HT1080 (cell line): Measurements from ENCODE around the gene FCHO2. TPM values are rescaled to one million over a fixed set of nuclear protein-coding genes. Genes with fewer than 3 reads are reported as not detected.
"Not testable (repeated sequence)": the region's sequence is repeated elsewhere in the genome, so short reads cannot be mapped to it uniquely, and the experiment has no call there.

Experiments used
- DNase-seq: peaks from one replicate; pipeline ENCODE4 v3.0.0-alpha.2; 2015; ENCODE audit warnings: low read depth
- polyA plus RNA-seq, 2 experiments: library from polyadenylated mRNA; depleted of rRNA; stranded (reverse); fragments of >200 nt; gene quantifications; 2 replicates each; pipeline ENCODE4 v1.2.3, GENCODE V29; 2015
- total RNA-seq: library from RNA; depleted of rRNA; stranded (reverse); fragments of >200 nt; shearing (Covaris generic); gene quantifications from 2 replicates; pipeline ENCODE4 v1.2.3, GENCODE V29; 2014; rRNA removed

Gene FCHO2
- 8.1 and 9.5 TPM in 2 replicates for total RNA-seq
- 8.2 and 12.3 TPM in 2 replicates for polyA plus RNA-seq (2015; cell fraction: cytosol; rRNA removed)
- polyA plus RNA-seq (2015; cell fraction: nucleus; rRNA removed) = 31.0 and 34.6 TPM in 2 replicates

GRCh38 chr5:72955768-72956323, at the start of gene FCHO2:
FCHO2 (plus strand) TSS chr5:72956041; CDS start chr5:72956097, 56 bp downstream.
- DNase-seq = peak; percentile 92

DNA sequence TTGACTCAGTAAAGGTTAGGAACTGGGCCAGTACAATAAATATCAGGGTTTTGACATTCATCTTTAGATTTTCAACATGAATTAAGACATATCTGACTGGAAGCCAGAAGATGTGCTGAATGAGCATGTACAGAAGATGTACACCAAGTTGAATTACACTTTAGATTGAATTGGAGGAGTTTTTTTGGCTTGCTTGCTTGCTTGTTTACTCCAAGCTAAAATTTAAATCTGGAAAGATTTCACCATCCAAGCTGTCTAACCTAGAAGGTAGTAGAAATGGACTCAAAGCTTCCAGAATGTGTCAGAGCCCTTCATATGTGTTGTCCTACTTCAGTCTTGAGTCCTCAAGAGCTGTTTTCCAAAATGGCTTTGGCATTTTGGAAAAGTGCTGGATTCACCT, 49.0 kb upstream of the FCHO2 start:
- DNase-seq = no peak

DNA sequence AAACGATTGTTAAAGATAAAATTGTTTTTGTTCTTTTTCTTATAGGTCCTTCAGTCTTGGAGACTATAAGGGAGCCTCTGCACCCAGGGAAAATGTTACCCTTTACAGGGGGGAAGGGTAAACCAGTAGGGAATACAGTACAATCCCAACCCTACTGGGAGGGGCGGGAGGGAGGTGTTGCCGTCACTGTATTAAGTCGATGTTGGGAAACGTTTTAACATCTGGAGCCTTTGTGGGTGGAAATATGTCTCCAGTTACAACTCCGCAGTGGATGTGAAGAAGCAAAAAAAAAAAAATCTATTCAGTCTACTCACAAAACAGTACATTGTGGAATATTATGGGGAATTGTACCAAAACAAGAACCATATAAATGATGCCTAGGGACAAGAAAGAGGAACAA, 47.2 kb upstream of the FCHO2 start:
- DNase-seq = no peak

DNA sequence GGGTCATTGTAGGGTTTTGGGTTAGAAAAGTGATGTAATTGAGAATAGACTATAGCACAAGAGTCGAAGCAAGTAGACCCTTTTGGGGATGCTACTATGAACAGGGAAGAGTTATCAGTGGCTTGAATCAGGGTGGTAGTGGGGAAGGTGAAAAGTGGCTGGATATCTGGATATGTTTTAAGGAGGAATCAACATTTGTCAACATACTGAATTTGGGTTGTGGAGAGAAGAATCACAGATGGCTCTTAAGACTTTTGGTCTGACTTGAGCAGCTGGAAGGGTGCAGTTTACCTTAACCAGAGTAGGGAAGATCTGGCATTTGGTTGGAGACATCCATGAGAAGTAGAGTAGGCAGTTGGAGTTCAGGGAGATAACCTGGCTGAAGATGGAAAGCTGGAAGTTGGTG, 38.5 kb upstream of the FCHO2 start:
- no peak for DNase-seq

DNA sequence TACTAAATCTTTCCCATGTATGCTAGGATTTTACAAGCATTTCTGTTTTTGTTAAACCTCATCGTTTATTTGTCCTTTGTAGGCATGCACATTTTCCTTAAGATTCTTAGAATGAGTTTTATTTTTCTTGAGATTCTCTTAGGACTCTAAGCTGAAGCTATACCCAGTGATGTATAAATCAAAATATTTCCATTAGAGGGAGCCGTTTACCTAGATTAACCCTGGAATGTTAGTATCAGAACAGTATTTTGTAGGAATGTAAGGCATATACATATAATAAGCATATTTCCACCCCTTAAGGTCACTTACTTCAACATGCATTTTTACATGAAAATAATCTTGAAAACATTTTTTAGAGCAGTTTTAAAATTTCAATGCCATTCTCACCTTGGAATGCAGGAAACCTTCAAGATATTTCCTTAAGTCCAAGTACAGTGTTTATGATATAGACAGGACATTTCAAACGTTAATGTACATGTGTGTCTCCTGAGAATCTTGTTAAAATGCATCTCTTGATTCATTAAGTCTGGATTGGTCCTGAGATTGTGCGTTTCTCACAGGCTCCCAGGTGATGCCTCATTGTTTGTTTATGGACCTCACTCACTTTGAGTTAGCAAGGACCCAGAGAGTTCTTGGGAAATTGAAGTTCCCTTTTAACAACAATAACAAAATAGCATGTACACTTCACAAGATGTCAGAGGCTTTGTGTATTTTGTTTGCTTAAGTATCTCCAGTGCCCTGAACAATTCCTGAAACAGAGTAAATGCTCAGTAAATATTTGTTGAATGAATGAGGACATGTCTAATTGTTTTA, 34.9 kb upstream of the FCHO2 start:
- peak; percentile 49 for DNase-seq

- DNase-seq = no peak
These were observed 34.0 kb upstream of the FCHO2 start for GRCh38 chr5:72921886-72922285.

GRCh38 chr5:72922422-72922821, 33.4 kb upstream of the FCHO2 start:
- DNase-seq = no peak

DNA sequence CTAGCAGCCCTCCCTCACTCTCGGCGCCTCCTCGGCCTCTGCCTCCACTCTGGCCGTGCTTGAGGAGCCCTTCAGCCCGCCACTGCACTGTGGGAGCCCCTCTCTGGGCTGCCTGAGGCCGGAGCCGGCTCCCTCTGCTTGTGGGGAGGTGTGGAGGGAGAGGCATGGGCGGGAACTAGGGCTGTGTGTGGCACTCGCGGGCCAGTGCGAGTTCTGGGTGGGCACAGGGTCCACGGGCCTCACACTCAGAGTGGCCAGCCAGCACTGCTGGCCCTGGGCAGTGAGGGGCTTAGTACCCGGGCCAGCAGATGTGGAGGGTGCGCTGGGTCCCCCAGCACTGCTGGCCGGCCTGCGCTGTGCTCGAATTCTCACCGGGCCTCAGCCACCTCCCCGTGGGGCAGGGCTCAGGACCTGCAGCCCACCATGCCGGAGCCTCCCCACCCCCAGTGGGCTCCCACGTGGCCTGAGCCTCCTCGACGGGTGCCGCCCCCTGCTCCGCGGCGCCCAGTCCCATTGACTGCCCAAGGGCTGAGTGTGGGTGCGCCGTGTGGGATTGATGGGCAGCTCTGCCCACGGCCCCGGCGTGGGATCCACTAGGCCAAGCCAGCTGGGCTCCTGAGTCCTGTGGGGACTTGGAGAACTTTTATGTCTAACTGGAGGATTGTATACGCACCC, 30.4 kb upstream of the FCHO2 start:
- no peak for DNase-seq

DNA sequence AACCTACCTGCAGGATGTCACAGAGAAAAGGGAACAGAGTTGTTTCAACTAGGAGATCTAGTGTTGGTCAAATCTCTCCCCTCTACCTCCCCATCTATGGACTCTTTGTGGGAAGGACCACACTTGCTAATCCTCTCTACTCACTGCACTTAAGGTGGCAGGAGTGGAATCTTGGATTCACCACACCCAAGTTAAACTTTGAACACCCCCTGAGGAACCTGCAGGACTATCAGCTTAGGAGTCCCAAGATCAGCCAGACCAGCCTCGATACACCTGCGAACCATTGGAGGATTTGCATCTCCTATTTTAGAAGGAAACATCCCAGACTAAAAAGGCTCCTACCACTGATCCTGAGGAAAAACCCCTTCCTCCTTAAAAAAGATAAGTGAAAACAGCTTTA, 23.2 kb upstream of the FCHO2 start:
- not testable (repeated sequence) for DNase-seq

DNA sequence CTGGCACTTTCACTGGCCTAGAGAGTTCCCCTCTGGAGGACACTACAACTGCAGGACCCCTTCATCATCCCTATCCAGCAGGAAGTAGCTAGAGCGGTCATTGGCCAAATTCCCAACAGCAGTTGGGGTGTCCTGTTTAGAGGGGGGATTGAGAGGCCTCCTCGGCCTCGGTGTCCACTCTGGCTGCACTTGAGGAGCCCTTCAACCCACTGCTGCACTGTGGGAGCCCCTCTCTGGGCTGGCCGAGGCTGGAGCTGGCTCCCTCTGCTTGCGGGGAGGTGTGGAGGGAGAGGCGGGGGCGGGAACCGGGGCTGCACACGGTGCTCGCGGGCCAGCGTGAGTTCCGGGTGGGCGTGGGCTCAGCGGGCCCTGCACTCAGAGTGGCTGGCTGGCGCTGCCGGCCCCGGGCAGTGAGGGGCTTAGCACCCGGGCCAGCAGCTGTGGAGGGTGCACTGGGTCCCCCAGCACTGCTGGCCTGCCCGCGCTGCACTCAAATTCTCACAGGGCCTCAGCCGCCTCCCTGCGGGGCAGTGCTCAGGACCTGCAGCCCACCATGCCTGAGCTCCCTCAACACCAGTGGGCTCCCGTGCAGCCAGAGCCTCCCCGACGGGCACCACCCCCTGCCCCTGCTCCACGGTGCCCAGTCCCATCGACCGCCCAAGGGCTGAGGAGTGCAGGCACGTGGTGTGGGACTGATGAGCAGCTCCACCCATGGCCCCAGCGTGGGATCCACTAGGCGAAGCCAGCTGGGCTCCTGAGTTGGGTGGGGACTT, 20.7 kb upstream of the FCHO2 start:
- DNase-seq = not testable (repeated sequence)

GRCh38 chr5:72936893-72937292, 18.9 kb upstream of the FCHO2 start:
- no peak for DNase-seq

GRCh38 chr5:72937517-72938061, 18.3 kb upstream of the FCHO2 start:
- DNase-seq = no peak

DNA sequence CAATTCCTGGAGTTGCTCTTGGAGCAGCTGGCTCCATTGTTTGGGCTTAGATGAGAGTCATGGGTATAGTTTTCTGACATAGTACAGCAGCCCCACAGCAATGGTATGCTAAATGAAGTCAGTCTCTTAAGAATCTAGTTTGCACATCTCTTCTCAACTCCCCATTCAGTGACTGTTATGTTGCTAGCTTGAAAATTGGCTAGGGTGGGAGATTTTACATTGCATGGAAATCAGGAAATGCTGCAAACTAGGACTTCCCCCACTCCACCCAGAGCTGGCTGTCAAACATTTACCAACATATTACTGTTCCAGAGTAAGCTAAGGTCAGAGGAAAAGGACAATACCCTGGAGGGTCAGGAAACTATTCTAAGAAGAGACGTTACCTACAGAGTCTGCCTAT, 17.6 kb upstream of the FCHO2 start:
- DNase-seq = no peak

- DNase-seq = no peak
These were observed 15.8 kb upstream of the FCHO2 start for GRCh38 chr5:72940082-72940481.

DNA sequence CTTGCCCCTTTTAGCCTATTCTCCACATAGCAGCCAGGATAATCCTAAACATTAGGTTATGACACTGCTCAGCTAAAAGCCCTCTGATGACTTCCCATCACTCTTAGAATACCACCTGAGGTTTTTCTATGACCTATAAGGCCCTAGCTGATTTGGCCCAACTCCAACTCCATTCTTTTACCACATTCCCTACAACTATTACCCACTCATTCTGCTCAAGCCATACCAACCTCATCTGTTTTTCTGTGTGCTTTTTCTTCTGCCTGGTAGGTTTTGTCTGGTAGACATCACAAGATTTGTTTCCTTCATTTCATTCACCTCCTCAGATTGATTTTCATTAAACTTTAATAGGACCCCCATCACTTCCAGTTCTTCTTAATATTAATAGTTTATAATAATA, 12.5 kb upstream of the FCHO2 start:
- DNase-seq = no peak

GRCh38 chr5:72947498-72947897, 8.3 kb upstream of the FCHO2 start:
- DNase-seq = no peak

DNA sequence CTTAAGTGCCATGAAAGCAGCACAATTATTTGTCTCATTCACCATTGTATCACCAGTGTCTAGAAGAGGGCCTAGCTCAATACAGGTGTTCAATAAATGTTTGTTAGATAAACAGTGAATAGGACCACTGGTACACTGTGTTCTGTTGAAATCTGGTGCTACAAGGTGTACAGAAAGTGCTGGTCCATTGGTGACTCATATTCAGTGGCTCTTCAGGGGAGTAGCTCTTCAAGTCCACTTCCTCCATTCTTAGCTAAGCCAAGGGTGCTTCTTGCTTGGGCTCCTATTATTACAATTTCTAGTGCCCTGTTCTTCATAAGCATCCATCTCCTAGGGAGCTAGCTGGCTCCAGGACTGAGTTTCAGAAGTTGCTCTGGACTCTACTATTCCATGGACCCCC, 6.4 kb upstream of the FCHO2 start:
- no peak for DNase-seq

DNA sequence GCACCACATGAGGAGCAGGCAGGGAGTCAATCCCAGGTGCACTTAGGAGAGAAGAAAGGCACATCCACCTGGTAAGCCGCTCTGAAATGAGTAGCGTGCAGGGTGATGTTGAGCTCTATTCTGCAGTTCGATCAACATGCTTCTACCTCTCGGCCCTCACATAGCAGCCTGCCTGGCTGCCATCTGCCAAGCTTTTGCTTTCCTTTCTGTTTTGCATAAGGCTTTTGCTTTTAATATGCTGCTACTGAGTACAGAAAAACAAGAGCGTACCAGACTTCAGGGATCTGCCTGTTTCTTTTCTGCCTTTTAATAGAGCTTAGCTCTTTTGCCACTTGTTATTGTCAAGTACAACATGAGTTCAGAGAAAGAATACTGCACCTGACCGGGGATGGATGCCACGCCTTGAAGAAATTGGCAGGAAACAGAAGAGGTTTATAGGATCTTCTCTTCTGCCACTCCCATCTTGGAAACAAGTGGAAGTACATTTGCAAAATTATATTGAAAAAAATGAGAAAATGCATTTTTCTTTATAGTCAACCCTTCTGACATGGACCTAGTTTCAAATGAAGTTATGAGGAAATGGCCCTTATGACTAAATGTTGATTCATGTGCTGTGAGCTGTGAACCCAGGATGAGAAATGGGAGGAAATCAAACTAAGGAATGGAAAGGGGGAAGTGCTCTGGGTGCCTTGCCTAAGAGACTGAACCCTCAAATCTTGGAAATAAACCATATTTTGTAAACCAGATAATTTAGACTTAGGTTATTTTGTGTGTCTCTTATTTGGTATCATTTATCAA, 4.0 kb upstream of the FCHO2 start:
- peak; percentile 82 for DNase-seq

DNA sequence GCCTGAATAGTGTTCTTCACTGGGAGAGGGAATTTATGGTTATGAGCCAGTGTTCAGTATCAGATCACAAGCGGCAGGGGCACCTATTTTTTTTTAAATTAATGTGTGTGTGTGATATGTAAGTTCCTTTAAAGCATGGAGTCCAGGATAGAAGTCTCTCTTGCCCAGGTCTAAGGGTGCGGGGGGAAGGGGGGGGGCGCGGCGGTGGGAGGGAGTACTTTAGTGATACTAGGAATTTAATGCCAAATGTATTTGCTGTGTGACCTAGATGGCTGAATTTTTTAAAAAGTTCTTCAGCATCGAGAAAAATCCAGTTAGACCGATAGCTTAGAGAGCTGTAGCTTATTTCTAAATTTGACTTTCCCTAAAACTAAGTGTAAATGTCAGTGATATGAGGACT, 1.5 kb upstream of the FCHO2 start:
- no peak for DNase-seq

GRCh38 chr5:72955143-72955767, 586 bp upstream of the FCHO2 start:
- no peak for DNase-seq
